Measurements from ENCODE around the gene PCLO. TPM values are rescaled to one million over a fixed set of nuclear protein-coding genes. Genes with fewer than 3 reads are reported as not detected.
A peak's percentile ranks its signal among the peaks of the same experiment; 100 is the strongest.

The PCLO gene
- polyA plus RNA-seq, 1 donor (not counting 4 experiments of a cell fraction or from before 2014, with no cell fraction given) = 1.8 TPM

GRCh38 chr7:82705517-82706260, 457.0 kb downstream of the PCLO start:
- TF ChIP-seq EZH2 (IDR thresholded peaks at IDR 0.05; ENCODE audit: low read length) = no peak
- TF ChIP-seq, protein P1, sequence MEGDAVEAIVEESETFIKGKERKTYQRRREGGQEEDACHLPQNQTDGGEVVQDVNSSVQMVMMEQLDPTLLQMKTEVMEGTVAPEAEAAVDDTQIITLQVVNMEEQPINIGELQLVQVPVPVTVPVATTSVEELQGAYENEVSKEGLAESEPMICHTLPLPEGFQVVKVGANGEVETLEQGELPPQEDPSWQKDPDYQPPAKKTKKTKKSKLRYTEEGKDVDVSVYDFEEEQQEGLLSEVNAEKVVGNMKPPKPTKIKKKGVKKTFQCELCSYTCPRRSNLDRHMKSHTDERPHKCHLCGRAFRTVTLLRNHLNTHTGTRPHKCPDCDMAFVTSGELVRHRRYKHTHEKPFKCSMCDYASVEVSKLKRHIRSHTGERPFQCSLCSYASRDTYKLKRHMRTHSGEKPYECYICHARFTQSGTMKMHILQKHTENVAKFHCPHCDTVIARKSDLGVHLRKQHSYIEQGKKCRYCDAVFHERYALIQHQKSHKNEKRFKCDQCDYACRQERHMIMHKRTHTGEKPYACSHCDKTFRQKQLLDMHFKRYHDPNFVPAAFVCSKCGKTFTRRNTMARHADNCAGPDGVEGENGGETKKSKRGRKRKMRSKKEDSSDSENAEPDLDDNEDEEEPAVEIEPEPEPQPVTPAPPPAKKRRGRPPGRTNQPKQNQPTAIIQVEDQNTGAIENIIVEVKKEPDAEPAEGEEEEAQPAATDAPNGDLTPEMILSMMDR (optimal IDR thresholded peaks at IDR 0.05 in 1 of 3, IDR thresholded peaks at IDR 0.05 in 1 of 3, conservative IDR thresholded peaks at IDR 0.05 in 1 of 3; ENCODE audit: extremely low read depth in 1 of 3, insufficient read depth in 2 of 3, low read length in 3 of 3) = no peak
- Histone ChIP-seq H3K4me1 (ENCODE audit: control insufficient read depth, extremely low read depth, insufficient read depth, low read length) (peaks cover under 1% of the 10 kb centered on the region), H2AFZ (ENCODE audit: control insufficient read depth, low read length) (no peak overlapping the region), H3K79me2 (ENCODE audit: control insufficient read depth, insufficient read depth, low read length) (no peaks in the 10 kb centered on the region), H3K9me3 (ENCODE audit: control insufficient read depth, low read depth, low read length) (no peaks in the 10 kb centered on the region), H3K4me3 (ENCODE audit: control insufficient read depth in 2 of 3, extremely low read depth in 1 of 3, insufficient read depth in 2 of 3, low read depth in 1 of 3, low read length in 3 of 3) (no peak overlapping the region), H3K27me3 (ENCODE audit: control insufficient read depth, extremely low read depth, insufficient read depth, low read length) (no peaks in the 10 kb centered on the region), H3K9ac (ENCODE audit: control insufficient read depth, extremely low read depth, insufficient read depth, low read length) (no peak overlapping the region), H3K36me3 (ENCODE audit: control insufficient read depth in 2 of 2, extremely low read depth in 1 of 2, insufficient read depth in 2 of 2, low read length in 2 of 2) (no peaks in the 10 kb centered on the region), H4K20me1 (ENCODE audit: control insufficient read depth, extremely low read depth, insufficient read depth, low read length) (no peaks in the 10 kb centered on the region), H3K9me1 (ENCODE audit: control insufficient read depth, extremely low read depth, insufficient read depth, low read length) (no peaks in the 10 kb centered on the region), H3K4me2 (ENCODE audit: control insufficient read depth, extremely low read depth, insufficient read depth, low read depth, low read length) (no peak overlapping the region), H3K27ac (ENCODE audit: control insufficient read depth, insufficient read depth, low read length) (no peak overlapping the region)
- peak; percentile 20 for FAIRE-seq
- no peak for DNase-seq (ENCODE audit: low read depth, low spot score)
- dilution Hi-C loops (cut with MboI; ENCODE audit: extremely low pct_ligation_motif_present, low sequenced_read_pairs) = no loop called here

DNA sequence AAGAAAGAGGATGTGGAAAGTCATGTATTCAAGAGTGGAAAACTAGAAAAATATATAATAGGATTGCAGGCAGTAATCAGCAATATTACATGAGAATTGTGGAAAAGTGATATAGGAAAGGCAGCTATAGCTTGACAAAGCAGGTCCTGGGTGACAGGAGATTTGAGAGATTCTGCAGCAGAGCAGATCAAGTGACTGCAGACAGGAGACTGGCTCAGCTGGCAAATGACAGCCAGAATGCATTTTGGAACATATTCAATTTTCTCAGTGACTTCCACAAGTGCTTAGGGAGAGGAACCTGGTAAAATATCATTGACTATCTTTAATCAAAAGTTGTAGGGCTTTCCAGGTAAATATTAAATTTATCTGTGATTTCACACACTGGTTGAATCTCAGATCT, 458.6 kb downstream of the PCLO start:
- DNase-seq (ENCODE audit: low read depth, low spot score) (no peak), FAIRE-seq (no peak)
- no peak for TF ChIP-seq EZH2 (IDR thresholded peaks at IDR 0.05; ENCODE audit: low read length)
- TF ChIP-seq, protein P1 (optimal IDR thresholded peaks at IDR 0.05 in 1 of 3, IDR thresholded peaks at IDR 0.05 in 1 of 3, conservative IDR thresholded peaks at IDR 0.05 in 1 of 3; ENCODE audit: extremely low read depth in 1 of 3, insufficient read depth in 2 of 3, low read length in 3 of 3) = no peak
- dilution Hi-C loops (cut with MboI; ENCODE audit: extremely low pct_ligation_motif_present, low sequenced_read_pairs) = no loop called here
- H3K4me3 ChIP-seq (ENCODE audit: control insufficient read depth in 2 of 3, extremely low read depth in 1 of 3, insufficient read depth in 2 of 3, low read depth in 1 of 3, low read length in 3 of 3) = no peak overlapping the region
- H3K4me2 ChIP-seq (ENCODE audit: control insufficient read depth, extremely low read depth, insufficient read depth, low read depth, low read length) = no peak overlapping the region
- H3K79me2 ChIP-seq (ENCODE audit: control insufficient read depth, insufficient read depth, low read length) = no peaks in the 10 kb centered on the region
- no peak overlapping the region for H2AFZ ChIP-seq (ENCODE audit: control insufficient read depth, low read length)
- H3K4me1 ChIP-seq (ENCODE audit: control insufficient read depth, extremely low read depth, insufficient read depth, low read length) = peaks cover 15% of the 10 kb centered on the region
- no peaks in the 10 kb centered on the region for H3K27me3 ChIP-seq (ENCODE audit: control insufficient read depth, extremely low read depth, insufficient read depth, low read length)
- H3K27ac ChIP-seq (ENCODE audit: control insufficient read depth, insufficient read depth, low read length) = no peak overlapping the region
- no peak overlapping the region for H3K9ac ChIP-seq (ENCODE audit: control insufficient read depth, extremely low read depth, insufficient read depth, low read length)
- H4K20me1 ChIP-seq (ENCODE audit: control insufficient read depth, extremely low read depth, insufficient read depth, low read length) = no peaks in the 10 kb centered on the region
- H3K36me3 ChIP-seq (ENCODE audit: control insufficient read depth in 2 of 2, extremely low read depth in 1 of 2, insufficient read depth in 2 of 2, low read length in 2 of 2) = no peaks in the 10 kb centered on the region
- H3K9me3 ChIP-seq (ENCODE audit: control insufficient read depth, low read depth, low read length) = no peaks in the 10 kb centered on the region
- H3K9me1 ChIP-seq (ENCODE audit: control insufficient read depth, extremely low read depth, insufficient read depth, low read length) = no peaks in the 10 kb centered on the region

Small RNA genes lying within 50 kb of the gene (small RNA-seq; reads per million reads assigned to genes)
- 0 to 0.50 (median 0) reads per million in 3 experiments for gene RNA5SP235 (ENCODE audit: insufficient read length in 3 of 3, low read depth in 3 of 3, low replicate concordance in 1 of 3)

All from keratinocyte (primary cell).